Activated naive CD4-positive, alpha-beta T cell treated with anti-CD3 and anti-CD28 coated beads, Interleukin-2, amount 50 U/mL, for 72 hours (primary cell): ENCODE results near the gene WEE1. TPM values are rescaled to one million over a fixed set of nuclear protein-coding genes. Genes with fewer than 3 reads are reported as not detected.
A peak's percentile ranks its signal among the peaks of the same experiment; 100 is the strongest.

Source experiments
- ATAC-seq, 2 donors: fragments of 150-1000 bp; cut with Tn5 transposase; 2 replicates each; pipeline ENCODE4 v1.10.0; 2021; ENCODE audit warnings: mild to moderate bottlenecking in 2 of 2, moderate library complexity in 2 of 2
- DNase-seq, 2 donors: peaks; one replicate each; pipeline ENCODE4 v3.0.0; 2021 to 2022; ENCODE audit warnings: low spot score in 2 of 2
- H3K27ac Mint-ChIP-seq, 2 donors: one replicate each; pipeline ENCODE4 v1.8.0; 2022; ENCODE audit warnings: mild to moderate bottlenecking in 2 of 2, mixed read lengths in 2 of 2
- H3K36me3 Mint-ChIP-seq, 2 donors: one replicate each; pipeline ENCODE4 v1.8.0; 2022; ENCODE audit warnings: mixed read lengths in 2 of 2
- H3K9me3 Mint-ChIP-seq, 2 donors: one replicate each; pipeline ENCODE4 v1.8.0; 2022; ENCODE audit warnings: mixed read lengths in 2 of 2
- total RNA-seq, 2 donors: library from RNA; stranded (reverse); gene quantifications; one replicate each; pipeline ENCODE4 v1.2.3, GENCODE V29; 2022

Gene WEE1
- total RNA-seq, 2 donors from 2014 or later = 39.8 to 52.3 TPM

- Mint-ChIP-seq H3K9me3 (peaks cover 6 to 23% of the 10 kb centered on the region in 2 donors), H3K27ac (no peak overlapping the region), H3K36me3 (peaks cover 23 to 43% of the 10 kb centered on the region in 2 donors)
- DNase-seq = no peak
- no peak for ATAC-seq
Observed at GRCh38 chr11:9561279-9561982, 12.0 kb upstream of the WEE1 start.

- Mint-ChIP-seq H3K36me3 (peaks cover 23 to 30% of the 10 kb centered on the region in 2 donors), H3K9me3 (peaks cover 6 to 23% of the 10 kb centered on the region in 2 donors), H3K27ac (no peak overlapping the region)
- DNase-seq = no peak
- no peak for ATAC-seq
Observed at GRCh38 chr11:9562716-9563115, 10.8 kb upstream of the WEE1 start.

- DNase-seq (no peak), ATAC-seq (no peak)
- H3K27ac Mint-ChIP-seq = peak overlapping the region in 1 of 2 donors; percentile 32
- peaks cover 23 to 30% of the 10 kb centered on the region in 2 donors for H3K36me3 Mint-ChIP-seq
- H3K9me3 Mint-ChIP-seq = peaks cover 6 to 23% of the 10 kb centered on the region in 2 donors
Observed at GRCh38 chr11:9563196-9563730, 10.2 kb upstream of the WEE1 start.

- ATAC-seq = peak; percentile 97 to 98
- H3K27ac Mint-ChIP-seq = peak overlapping the region; percentile 80 to 96
- DNase-seq = peak; percentile 68
- peaks cover 0 to 16% of the 10 kb centered on the region in 2 donors for H3K9me3 Mint-ChIP-seq
- peaks cover 16 to 18% of the 10 kb centered on the region in 2 donors for H3K36me3 Mint-ChIP-seq
Observed at GRCh38 chr11:9565822-9566560, 7.5 kb upstream of the WEE1 start.

- Mint-ChIP-seq H3K27ac (peak overlapping the region; percentile 80 to 94), H3K9me3 (peaks cover 0 to 10% of the 10 kb centered on the region in 2 donors), H3K36me3 (peaks cover 10 to 11% of the 10 kb centered on the region in 2 donors)
- DNase-seq (no peak), ATAC-seq (no peak)
Observed at GRCh38 chr11:9566561-9567063, 6.9 kb upstream of the WEE1 start.

GRCh38 chr11:9567401-9567800 lies 6.1 kb upstream of the WEE1 start:
- DNase-seq (no peak), ATAC-seq (no peak)
- Mint-ChIP-seq H3K36me3 (peaks cover 2 to 6% of the 10 kb centered on the region in 2 donors), H3K9me3 (peaks cover 0 to 2% of the 10 kb centered on the region in 2 donors), H3K27ac (no peak overlapping the region)

GRCh38 chr11:9568161-9568853 lies 5.2 kb upstream of the WEE1 start:
- H3K9me3 Mint-ChIP-seq = no peaks in the 10 kb centered on the region
- no peak overlapping the region for H3K27ac Mint-ChIP-seq
- ATAC-seq (no peak), DNase-seq (no peak)
- H3K36me3 Mint-ChIP-seq = no peaks in the 10 kb centered on the region

- Mint-ChIP-seq H3K27ac (no peak overlapping the region), H3K36me3 (no peaks in the 10 kb centered on the region), H3K9me3 (no peaks in the 10 kb centered on the region)
- DNase-seq (no peak), ATAC-seq (no peak)
Observed at GRCh38 chr11:9568854-9569587, 4.4 kb upstream of the WEE1 start.

GRCh38 chr11:9569588-9570164 lies 3.8 kb upstream of the WEE1 start:
- no peak overlapping the region for H3K27ac Mint-ChIP-seq

GRCh38 chr11:9570313-9571025 lies 3.0 kb upstream of the WEE1 start:
- Mint-ChIP-seq H3K36me3 (peaks cover 11% of the 10 kb centered on the region in 2 donors), H3K9me3 (no peaks in the 10 kb centered on the region), H3K27ac (no peak overlapping the region)
- ATAC-seq (no peak), DNase-seq (no peak)

More at GRCh38 chr11:9569588-9570164, 3.8 kb upstream of the WEE1 start:
- Mint-ChIP-seq H3K36me3 (peaks cover 3% of the 10 kb centered on the region in 2 donors), H3K9me3 (no peaks in the 10 kb centered on the region)
- ATAC-seq (no peak), DNase-seq (no peak)

- Mint-ChIP-seq H3K27ac (no peak overlapping the region), H3K9me3 (no peaks in the 10 kb centered on the region)
Observed at GRCh38 chr11:9571071-9571762, 2.3 kb upstream of the WEE1 start.

GRCh38 chr11:9571763-9572115 lies 1.7 kb upstream of the WEE1 start:
- no peak for ATAC-seq
- peaks cover 21 to 24% of the 10 kb centered on the region in 2 donors for H3K36me3 Mint-ChIP-seq

More at GRCh38 chr11:9571071-9571762, 2.3 kb upstream of the WEE1 start:
- ATAC-seq = no peak
- H3K36me3 Mint-ChIP-seq = peaks cover 17 to 18% of the 10 kb centered on the region in 2 donors
- no peak for DNase-seq

GRCh38 chr11:9573775-9574621 lies 528 bp downstream of the WEE1 start:
- no peaks in the 10 kb centered on the region for H3K9me3 Mint-ChIP-seq

More at GRCh38 chr11:9571763-9572115, 1.7 kb upstream of the WEE1 start:
- DNase-seq = no peak
- no peaks in the 10 kb centered on the region for H3K9me3 Mint-ChIP-seq
- H3K27ac Mint-ChIP-seq = peak overlapping the region in 1 of 2 donors; percentile 88

More at GRCh38 chr11:9573775-9574621, 528 bp downstream of the WEE1 start:
- peak; percentile 33 to 63 for DNase-seq
- ATAC-seq = peak; percentile 54 to 55
- peak overlapping the region; percentile 88 to 95 for H3K27ac Mint-ChIP-seq
- H3K36me3 Mint-ChIP-seq = peaks cover 31 to 45% of the 10 kb centered on the region in 2 donors
